WTC11 (cell line): Measurements from ENCODE around the gene CELSR2. TPM values are rescaled to one million over a fixed set of nuclear protein-coding genes. Genes with fewer than 3 reads are reported as not detected.

Experiments
- ATAC-seq: fragments of 200-7000 bp; cut with Tn5 transposase; 2 replicates; pipeline ENCODE4 v1.10.0; 2021; ENCODE audit warnings: mild to moderate bottlenecking, moderate library complexity
- CTCF ChIA-PET: fragments of 300-600 bp; sonication (Branson Sonifier 250); formaldehyde crosslinking; loops from one replicate; lab custom pipeline; 2021; ENCODE audit warnings: antibody characterized with exemption; lab: Charles Lee
- POLR2A ChIA-PET: fragments of 350-600 bp; sonication (Branson Sonifier 250); formaldehyde crosslinking; loops from one replicate; lab custom pipeline; 2021; ENCODE audit warnings: antibody characterized with exemption; lab: Charles Lee
- DNase-seq: peaks from one replicate; pipeline ENCODE4 v3.0.0; 2021; ENCODE audit warnings: low spot score
- H3K27ac Mint-ChIP-seq: 2 replicates; pipeline ENCODE4 v1.8.0; 2021; ENCODE audit warnings: mixed read lengths
- H3K27me3 Mint-ChIP-seq: 2 replicates; pipeline ENCODE4 v1.8.0; 2021; ENCODE audit warnings: low read depth, mild to moderate bottlenecking, moderate library complexity, mixed read lengths
- H3K36me3 Mint-ChIP-seq: 2 replicates; pipeline ENCODE4 v1.8.0; 2021; ENCODE audit warnings: mixed read lengths
- H3K4me1 Mint-ChIP-seq: 2 replicates; pipeline ENCODE4 v1.8.0; 2022; ENCODE audit warnings: mixed read lengths
- H3K4me3 Mint-ChIP-seq: 2 replicates; pipeline ENCODE4 v1.8.0; 2021; ENCODE audit warnings: mild to moderate bottlenecking, moderate library complexity, mixed read lengths
- H3K9me3 Mint-ChIP-seq: 2 replicates; pipeline ENCODE4 v1.8.0; 2021; ENCODE audit warnings: mixed read lengths
- GABPB1 ChIP-seq: sonication (generic); formaldehyde crosslinking; IDR thresholded peaks from 2 replicates; pipeline ENCODE4 v1.8.1; 2023; ENCODE audit warnings: mild to moderate bottlenecking, missing genetic modification reagents
- GTF2I ChIP-seq: fragments of 250-450 bp; sonication (Bioruptor Pico); conservative IDR thresholded peaks from 2 replicates; pipeline ENCODE4 v1.4.0; 2021; ENCODE audit warnings: mild to moderate bottlenecking
- MXD4 ChIP-seq: fragments of 250-450 bp; sonication (Bioruptor Pico); IDR thresholded peaks from 2 replicates; pipeline ENCODE4 v1.8.0; 2021; ENCODE audit warnings: mild to moderate bottlenecking, moderate library complexity, borderline replicate concordance
- NR1H2 ChIP-seq: sonication (generic); formaldehyde crosslinking; IDR thresholded peaks from 2 replicates; pipeline ENCODE4 v1.9.0; 2021; ENCODE audit warnings: mild to moderate bottlenecking, moderate library complexity, missing genetic modification reagents
- NR3C1 ChIP-seq: sonication (generic); formaldehyde crosslinking; conservative IDR thresholded peaks from 2 replicates; pipeline ENCODE4 v1.8.1; 2023; ENCODE audit warnings: low read depth, mild to moderate bottlenecking, missing genetic modification reagents
- OVOL2 ChIP-seq: fragments of 250-450 bp; sonication (Bioruptor Pico); IDR thresholded peaks from 2 replicates; pipeline ENCODE4 v1.9.0; 2021; ENCODE audit warnings: mild to moderate bottlenecking, borderline replicate concordance
- SMAD3 ChIP-seq: sonication (generic); formaldehyde crosslinking; IDR thresholded peaks from 2 replicates; pipeline ENCODE4 v1.8.0; 2022; ENCODE audit warnings: missing genetic modification reagents, mild to moderate bottlenecking, borderline replicate concordance
- TEAD4 ChIP-seq: sonication (generic); formaldehyde crosslinking; IDR thresholded peaks from 2 replicates; pipeline ENCODE4 v1.8.0; 2022; ENCODE audit warnings: mild to moderate bottlenecking, missing genetic modification reagents
- ZNF121 ChIP-seq: sonication (generic); formaldehyde crosslinking; IDR thresholded peaks from 2 replicates; pipeline ENCODE4 v1.8.0; 2023; ENCODE audit warnings: missing genetic modification reagents
- ZNF138 ChIP-seq: sonication (generic); formaldehyde crosslinking; conservative IDR thresholded peaks from 2 replicates; pipeline ENCODE4 v1.8.1; 2022; ENCODE audit warnings: mild to moderate bottlenecking, moderate library complexity, missing genetic modification reagents
- ZNF317 ChIP-seq: sonication (generic); formaldehyde crosslinking; IDR thresholded peaks from 2 replicates; pipeline ENCODE4 v1.8.1; 2023; ENCODE audit warnings: low read depth, mild to moderate bottlenecking, moderate library complexity, missing genetic modification reagents, borderline replicate concordance
- total RNA-seq: library from RNA; stranded (reverse); gene quantifications from 3 replicates; pipeline ENCODE4 v1.2.3, GENCODE V29; 2021
- TF ChIP-seq, protein P1 (sequence below): sonication (generic); formaldehyde crosslinking; IDR thresholded peaks from 2 replicates; pipeline ENCODE4 v1.8.0; 2022; ENCODE audit warnings: mild to moderate bottlenecking, missing genetic modification reagents
- TF ChIP-seq, protein P2 (sequence below): sonication (generic); formaldehyde crosslinking; IDR thresholded peaks from 2 replicates; pipeline ENCODE4 v1.8.1; 2023; ENCODE audit warnings: mild to moderate bottlenecking, missing genetic modification reagents
- TF ChIP-seq, protein P3 (sequence below): fragments of 250-450 bp; sonication (Bioruptor Pico); IDR thresholded peaks from 2 replicates; pipeline ENCODE4 v1.9.0; 2021; ENCODE audit warnings: mild to moderate bottlenecking
- TF ChIP-seq, protein P4 (sequence below): sonication (generic); formaldehyde crosslinking; IDR thresholded peaks from 2 replicates; pipeline ENCODE4 v1.8.1; 2023; ENCODE audit warnings: mild to moderate bottlenecking, moderate library complexity, missing genetic modification reagents
- TF ChIP-seq, protein P5 (sequence below): sonication (generic); formaldehyde crosslinking; IDR thresholded peaks from 2 replicates; pipeline ENCODE4 v1.8.0; 2022; ENCODE audit warnings: mild to moderate bottlenecking, missing genetic modification reagents

CELSR2 gene
- total RNA-seq, 1 experiment from 2014 or later: 31.3 TPM

DNA sequence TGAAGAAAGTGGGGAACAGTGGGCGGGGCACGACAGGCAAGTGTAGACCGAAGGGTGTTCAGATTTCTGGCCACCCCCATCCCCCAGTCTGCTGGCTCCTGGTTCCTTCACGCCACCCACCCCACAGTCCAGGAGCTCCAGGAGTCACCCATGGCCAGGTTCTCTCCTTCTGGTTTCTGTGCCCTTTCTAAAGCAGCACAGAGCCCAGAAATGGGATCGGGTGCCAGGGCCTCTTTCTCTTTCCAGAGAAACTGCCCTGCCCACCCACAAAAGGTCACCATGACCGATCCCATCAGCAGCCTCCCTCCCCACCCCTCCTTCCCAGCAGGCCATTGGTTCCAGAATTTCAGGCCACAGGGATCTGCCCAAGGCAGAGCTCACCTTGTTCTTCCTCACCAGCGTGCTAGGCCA, 3.2 kb upstream of the CELSR2 start:
- CTCF ChIA-PET: interaction anchor here (0.7 to 5.9 kb wide), 7 partner anchors 7 to 152 kb away, joined by 3 to 81 read pairs (median 3); partner anchors contain the start of genes PSRC1 and SORT1
- no peak for DNase-seq
- TF ChIP-seq TEAD4 (CRISPR knock-in tag) (no peak), MXD4 (CRISPR knock-in tag) (no peak), NR3C1 (CRISPR knock-in tag) (no peak)
- TF ChIP-seq, protein P1, sequence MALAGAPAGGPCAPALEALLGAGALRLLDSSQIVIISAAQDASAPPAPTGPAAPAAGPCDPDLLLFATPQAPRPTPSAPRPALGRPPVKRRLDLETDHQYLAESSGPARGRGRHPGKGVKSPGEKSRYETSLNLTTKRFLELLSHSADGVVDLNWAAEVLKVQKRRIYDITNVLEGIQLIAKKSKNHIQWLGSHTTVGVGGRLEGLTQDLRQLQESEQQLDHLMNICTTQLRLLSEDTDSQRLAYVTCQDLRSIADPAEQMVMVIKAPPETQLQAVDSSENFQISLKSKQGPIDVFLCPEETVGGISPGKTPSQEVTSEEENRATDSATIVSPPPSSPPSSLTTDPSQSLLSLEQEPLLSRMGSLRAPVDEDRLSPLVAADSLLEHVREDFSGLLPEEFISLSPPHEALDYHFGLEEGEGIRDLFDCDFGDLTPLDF (CRISPR knock-in tag): no peak
- TF ChIP-seq, protein P2, sequence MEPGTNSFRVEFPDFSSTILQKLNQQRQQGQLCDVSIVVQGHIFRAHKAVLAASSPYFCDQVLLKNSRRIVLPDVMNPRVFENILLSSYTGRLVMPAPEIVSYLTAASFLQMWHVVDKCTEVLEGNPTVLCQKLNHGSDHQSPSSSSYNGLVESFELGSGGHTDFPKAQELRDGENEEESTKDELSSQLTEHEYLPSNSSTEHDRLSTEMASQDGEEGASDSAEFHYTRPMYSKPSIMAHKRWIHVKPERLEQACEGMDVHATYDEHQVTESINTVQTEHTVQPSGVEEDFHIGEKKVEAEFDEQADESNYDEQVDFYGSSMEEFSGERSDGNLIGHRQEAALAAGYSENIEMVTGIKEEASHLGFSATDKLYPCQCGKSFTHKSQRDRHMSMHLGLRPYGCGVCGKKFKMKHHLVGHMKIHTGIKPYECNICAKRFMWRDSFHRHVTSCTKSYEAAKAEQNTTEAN: no peak
- TF ChIP-seq, all 79 proteins: peak for 0
- Mint-ChIP-seq H3K4me1 (peaks cover 29% of the 10 kb centered on the region), H3K4me3 (no peak overlapping the region), H3K27ac (no peak overlapping the region), H3K27me3 (peaks cover 32% of the 10 kb centered on the region), H3K36me3 (peaks cover 4% of the 10 kb centered on the region; the same call in 1 of the 2 replicates), H3K9me3 (no peaks in the 10 kb centered on the region)
- ATAC-seq: no peak
- POLR2A ChIA-PET: no interaction called here

DNA sequence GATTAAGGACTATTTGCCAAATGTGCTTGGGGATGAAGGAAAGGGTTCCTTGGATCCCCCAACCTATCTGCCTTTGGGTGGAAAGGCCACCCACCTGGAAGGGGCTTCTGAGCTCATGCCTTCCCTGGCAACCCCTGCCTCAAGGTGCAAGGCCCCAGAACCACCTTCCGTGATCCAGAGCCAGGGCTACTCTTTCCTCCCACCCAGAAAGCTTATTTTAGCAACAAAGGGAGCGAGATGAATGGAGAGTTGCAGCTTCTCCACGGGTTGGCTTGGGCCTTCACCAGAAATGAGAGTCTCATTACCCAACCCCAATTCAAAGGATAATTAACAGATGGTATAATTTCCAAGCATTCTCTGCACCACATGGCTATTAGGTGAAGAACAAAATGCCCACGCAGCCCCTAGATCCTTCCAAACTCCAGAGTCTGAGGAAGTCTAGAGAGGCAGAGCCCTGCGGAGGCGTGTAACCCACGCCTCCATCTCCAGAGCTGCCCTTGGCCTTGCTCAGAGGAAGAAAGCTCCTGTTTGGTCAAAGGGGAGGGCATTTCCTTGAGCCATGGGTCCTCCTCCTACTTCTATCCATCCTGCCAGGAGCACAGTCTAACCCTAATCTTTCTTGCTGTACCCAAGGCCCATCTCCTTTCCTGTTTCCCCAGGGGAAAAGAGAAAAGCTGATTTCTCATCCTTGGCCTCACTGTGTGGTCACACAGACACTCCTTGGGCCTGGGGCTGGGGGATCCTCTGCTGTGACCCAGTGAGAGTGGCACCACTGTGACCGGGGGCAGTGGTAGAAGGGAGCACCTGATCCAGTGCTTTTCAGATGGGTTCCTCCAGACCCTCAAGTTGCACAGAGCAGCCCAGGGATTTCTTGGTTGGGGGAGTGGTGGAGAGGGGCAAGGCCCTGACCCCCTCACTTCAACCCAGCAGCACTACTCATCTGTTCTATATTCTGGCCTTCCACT, 1.7 kb upstream of the CELSR2 start:
- Mint-ChIP-seq H3K4me1 (peaks cover 15% of the 10 kb centered on the region), H3K36me3 (peaks cover 17% of the 10 kb centered on the region), H3K27ac (no peak overlapping the region), H3K4me3 (no peak overlapping the region), H3K27me3 (peaks cover 36% of the 10 kb centered on the region), H3K9me3 (peaks cover 8% of the 10 kb centered on the region; the same call in 1 of the 2 replicates)
- ATAC-seq (no peak), DNase-seq (no peak)
- ChIA-PET CTCF (interaction anchor here (0.8 to 5.9 kb wide), 9 partner anchors 8 to 154 kb away, joined by 3 to 81 read pairs (median 3); no protein-coding TSS in a partner anchor), POLR2A (interaction anchor here (1.2 to 3.0 kb wide), 2 partner anchors 8 to 9 kb away, joined by 3 to 21 read pairs; no protein-coding TSS in a partner anchor)
- TF ChIP-seq GTF2I (CRISPR knock-in tag) (no peak), ZNF317 (CRISPR knock-in tag) (no peak), NR1H2 (CRISPR knock-in tag) (no peak), SMAD3 (no peak)
- TF ChIP-seq, protein P3, sequence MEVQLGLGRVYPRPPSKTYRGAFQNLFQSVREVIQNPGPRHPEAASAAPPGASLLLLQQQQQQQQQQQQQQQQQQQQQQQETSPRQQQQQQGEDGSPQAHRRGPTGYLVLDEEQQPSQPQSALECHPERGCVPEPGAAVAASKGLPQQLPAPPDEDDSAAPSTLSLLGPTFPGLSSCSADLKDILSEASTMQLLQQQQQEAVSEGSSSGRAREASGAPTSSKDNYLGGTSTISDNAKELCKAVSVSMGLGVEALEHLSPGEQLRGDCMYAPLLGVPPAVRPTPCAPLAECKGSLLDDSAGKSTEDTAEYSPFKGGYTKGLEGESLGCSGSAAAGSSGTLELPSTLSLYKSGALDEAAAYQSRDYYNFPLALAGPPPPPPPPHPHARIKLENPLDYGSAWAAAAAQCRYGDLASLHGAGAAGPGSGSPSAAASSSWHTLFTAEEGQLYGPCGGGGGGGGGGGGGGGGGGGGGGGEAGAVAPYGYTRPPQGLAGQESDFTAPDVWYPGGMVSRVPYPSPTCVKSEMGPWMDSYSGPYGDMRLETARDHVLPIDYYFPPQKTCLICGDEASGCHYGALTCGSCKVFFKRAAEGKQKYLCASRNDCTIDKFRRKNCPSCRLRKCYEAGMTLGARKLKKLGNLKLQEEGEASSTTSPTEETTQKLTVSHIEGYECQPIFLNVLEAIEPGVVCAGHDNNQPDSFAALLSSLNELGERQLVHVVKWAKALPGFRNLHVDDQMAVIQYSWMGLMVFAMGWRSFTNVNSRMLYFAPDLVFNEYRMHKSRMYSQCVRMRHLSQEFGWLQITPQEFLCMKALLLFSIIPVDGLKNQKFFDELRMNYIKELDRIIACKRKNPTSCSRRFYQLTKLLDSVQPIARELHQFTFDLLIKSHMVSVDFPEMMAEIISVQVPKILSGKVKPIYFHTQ (CRISPR knock-in tag): no peak
- TF ChIP-seq, protein P2: no peak

DNA sequence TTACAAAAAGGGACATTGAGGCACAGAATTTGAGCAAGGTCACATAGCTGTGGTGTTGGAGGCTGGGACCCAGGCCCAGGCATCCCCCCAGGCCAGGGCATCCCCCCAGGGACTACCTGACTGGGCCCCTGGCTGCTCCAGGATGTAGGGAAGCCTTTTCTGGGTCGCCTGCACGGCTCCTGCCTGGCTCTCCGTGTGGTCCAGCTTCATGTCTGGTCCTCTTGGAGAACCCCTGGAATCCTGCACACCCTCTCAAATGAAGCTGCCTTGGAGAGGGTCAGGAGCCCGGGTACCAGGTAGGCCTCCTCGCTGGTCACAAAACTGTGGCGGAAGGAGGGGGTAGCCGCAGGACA, 919 bp upstream of the CELSR2 start:
- peaks cover 17% of the 10 kb centered on the region for H3K36me3 Mint-ChIP-seq
- H3K27me3 Mint-ChIP-seq: peaks cover 36% of the 10 kb centered on the region
- H3K4me1 Mint-ChIP-seq: peaks cover 18% of the 10 kb centered on the region
- no peak overlapping the region for H3K27ac Mint-ChIP-seq
- DNase-seq (no peak), ATAC-seq (no peak)
- ChIA-PET CTCF (interaction anchor here (1.2 to 5.9 kb wide), 6 partner anchors 9 to 150 kb away, joined by 3 to 81 read pairs (median 9); partner anchors contain the start of gene SORT1), POLR2A (interaction anchor here (1.0 to 3.0 kb wide), 2 partner anchors 9 to 34 kb away, joined by 3 to 21 read pairs; no protein-coding TSS in a partner anchor)
- no peak for TF ChIP-seq OVOL2 (CRISPR knock-in tag)
- TF ChIP-seq, protein P4, sequence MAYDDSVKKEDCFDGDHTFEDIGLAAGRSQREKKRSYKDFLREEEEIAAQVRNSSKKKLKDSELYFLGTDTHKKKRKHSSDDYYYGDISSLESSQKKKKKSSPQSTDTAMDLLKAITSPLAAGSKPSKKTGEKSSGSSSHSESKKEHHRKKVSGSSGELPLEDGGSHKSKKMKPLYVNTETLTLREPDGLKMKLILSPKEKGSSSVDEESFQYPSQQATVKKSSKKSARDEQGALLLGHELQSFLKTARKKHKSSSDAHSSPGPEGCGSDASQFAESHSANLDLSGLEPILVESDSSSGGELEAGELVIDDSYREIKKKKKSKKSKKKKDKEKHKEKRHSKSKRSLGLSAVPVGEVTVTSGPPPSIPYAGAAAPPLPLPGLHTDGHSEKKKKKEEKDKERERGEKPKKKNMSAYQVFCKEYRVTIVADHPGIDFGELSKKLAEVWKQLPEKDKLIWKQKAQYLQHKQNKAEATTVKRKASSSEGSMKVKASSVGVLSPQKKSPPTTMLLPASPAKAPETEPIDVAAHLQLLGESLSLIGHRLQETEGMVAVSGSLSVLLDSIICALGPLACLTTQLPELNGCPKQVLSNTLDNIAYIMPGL: no peak
- TF ChIP-seq ZNF121: no peak
- no peak for TF ChIP-seq ZNF138 (CRISPR knock-in tag)
- TF ChIP-seq GABPB1 (CRISPR knock-in tag): no peak
- TF ChIP-seq, protein P5, sequence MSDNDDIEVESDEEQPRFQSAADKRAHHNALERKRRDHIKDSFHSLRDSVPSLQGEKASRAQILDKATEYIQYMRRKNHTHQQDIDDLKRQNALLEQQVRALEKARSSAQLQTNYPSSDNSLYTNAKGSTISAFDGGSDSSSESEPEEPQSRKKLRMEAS (CRISPR knock-in tag): no peak
- H3K9me3 Mint-ChIP-seq: peaks cover 8% of the 10 kb centered on the region; the same call in 1 of the 2 replicates
- H3K4me3 Mint-ChIP-seq: no peak overlapping the region; the same call in 1 of the 2 replicates
